HG03378 (cell line): ENCODE results near the gene PARPBP.
"Not testable (repeated sequence)": the region's sequence is repeated elsewhere in the genome, so short reads cannot be mapped to it uniquely, and the experiment has no call there.

ENCODE experiments used
- ATAC-seq: cut with Tn5 transposase; IDR thresholded peaks from one replicate; pipeline ENCODE4 v1.9.1; 2021; ENCODE audit warnings: mild to moderate bottlenecking, moderate library complexity; ENCODE audit not compliant: unreplicated experiment

PARPBP gene

GRCh38 chr12:102240859-102241258, 120.9 kb downstream of the PARPBP start:
- not testable (repeated sequence) for ATAC-seq
